K562 (cell line): ENCODE measurements around the gene CHST8. TPM values are rescaled to one million over a fixed set of nuclear protein-coding genes. Genes with fewer than 3 reads are reported as not detected.

ENCODE experiments used
- ATAC-seq: fragments of 200-7000 bp; cut with Tn5 transposase; 3 replicates; pipeline ENCODE4 v1.9.1; 2020; ENCODE audit warnings: moderate library complexity
- BruUV-seq: library from RNA; stranded (reverse); fragments of 400-500 nt; replicated peaks from 2 replicates; lab custom pipeline; 2021; lab: Mats Ljungman, UMichigan
- CTCF ChIA-PET: fragments of 300-600 bp; formaldehyde crosslinking; extraction: SDS; loops from one replicate; lab custom pipeline; 2021; ENCODE audit warnings: low intra/inter-chr PET ratio; lab: Yijun Ruan, JAX
- POLR2A ChIA-PET: fragments of 300-600, 350-650 bp; sonication (Branson Sonifier 250); formaldehyde crosslinking; extraction: SDS; loops from one replicate; lab custom pipeline; 2021; ENCODE audit warnings: antibody characterized with exemption, inconsistent platforms; lab: Yijun Ruan, JAX
- DNase-seq, 4 experiments: peaks; one replicate each; pipeline versions ENCODE4 v3.0.0 to v3.0.0-alpha.2; 2011 to 2018; ENCODE audit warnings: low spot score in 3 of 4, mixed read lengths in 3 of 4; ENCODE audit errors: extremely low read depth in 1 of 4
- FAIRE-seq: peaks from 2 replicates; lab custom pipeline; 2011; peaks lifted over from hg19 to GRCh38; lab: Jason Lieb, UNC
- H2AFZ ChIP-seq: 2 replicates; pipeline ENCODE4 v1.6.0; 2011; ENCODE audit warnings: low read depth, low read length, control low read depth, inconsistent platforms
- H3K27ac ChIP-seq: fragments of 200-600 bp; 3 replicates; pipeline ENCODE4 v1.8.0; 2011; ENCODE audit warnings: low read depth, mild to moderate bottlenecking, control low read depth, inconsistent platforms, low read length, moderate library complexity, mixed read lengths; ENCODE audit errors: extremely low read depth
- H3K27me3 ChIP-seq, 2 experiments: fragments of 300-600 bp in 1 of 2; 2 replicates in 1 of 2; 3 replicates in 1 of 2; pipeline versions ENCODE4 v1.6.0 to v1.8.0; 2011; ENCODE audit warnings: inconsistent platforms in 2 of 2, low read length in 2 of 2, mild to moderate bottlenecking in 1 of 2, mixed read lengths in 1 of 2, moderate library complexity in 1 of 2; ENCODE audit not compliant: control insufficient read depth in 2 of 2, insufficient read depth in 2 of 2
- H3K36me3 ChIP-seq: fragments of 300-600 bp; 3 replicates; pipeline ENCODE4 v1.8.0; 2011; ENCODE audit warnings: mild to moderate bottlenecking, low read length, inconsistent platforms; ENCODE audit not compliant: control insufficient read depth, insufficient read depth
- H3K4me1 ChIP-seq, 2 experiments: fragments of 200-600 bp in 1 of 2; replicated peaks in 1 of 2; 2 replicates in 1 of 2; 3 replicates in 1 of 2; pipeline versions ENCODE4 v1.5.1 to v1.8.0; 2011; ENCODE audit warnings: inconsistent platforms in 2 of 2, low read length in 2 of 2, mild to moderate bottlenecking in 1 of 2, mixed read lengths in 1 of 2, moderate library complexity in 1 of 2; ENCODE audit not compliant: control insufficient read depth in 2 of 2, insufficient read depth in 2 of 2
- H3K4me2 ChIP-seq: 2 replicates; pipeline ENCODE4 v1.6.1; 2011; ENCODE audit warnings: low read length, control low read depth, inconsistent platforms, mixed read lengths; ENCODE audit not compliant: insufficient read depth
- H3K4me3 ChIP-seq: fragments of 200-600 bp; sonication (generic), shearing (Covaris generic); 2 replicates; pipeline ENCODE4 v1.5.1; 2016; ENCODE audit warnings: control low read depth, inconsistent platforms
- H3K79me2 ChIP-seq: fragments of 200-600 bp; 3 replicates; pipeline ENCODE4 v1.8.0; 2011; ENCODE audit warnings: low read length, inconsistent platforms; ENCODE audit not compliant: control insufficient read depth, insufficient read depth
- H3K9ac ChIP-seq, 2 experiments: 2 replicates each; pipeline versions ENCODE4 v1.6.0 to v1.6.1; 2011; ENCODE audit warnings: low read depth in 2 of 2, low read length in 2 of 2, control low read depth in 1 of 2, inconsistent platforms in 1 of 2, mild to moderate bottlenecking in 1 of 2, mixed read lengths in 1 of 2; ENCODE audit not compliant: insufficient read depth in 1 of 2
- H3K9me1 ChIP-seq: one replicate; pipeline ENCODE4 v1.6.0; 2011; ENCODE audit warnings: inconsistent platforms, mild to moderate bottlenecking, low read length, moderate library complexity; ENCODE audit not compliant: control insufficient read depth, insufficient read depth
- H3K9me3 ChIP-seq: replicated peaks from 2 replicates; pipeline ENCODE4 v1.5.1; 2011; ENCODE audit warnings: low read depth, low read length, inconsistent platforms; ENCODE audit not compliant: control insufficient read depth, insufficient read depth
- H4K20me1 ChIP-seq: replicated peaks from 2 replicates; pipeline ENCODE4 v1.6.1; 2011; ENCODE audit warnings: low read length, inconsistent platforms, mixed read lengths; ENCODE audit not compliant: control insufficient read depth, insufficient read depth
- WGBS: fragments of 100-300 bp; shearing (Covaris generic); methylation state at CpG from one replicate; pipeline ENCODE4 v1.1.6; 2016; ENCODE audit warnings: low coverage, mixed read lengths; ENCODE audit not compliant: insufficient coverage; ENCODE audit errors: missing lambda C conversion rate; 5-methylcytosine and 5-hydroxymethylcytosine counted together
- in situ Hi-C: fragments of 300-500 bp; cut with MboI; formaldehyde crosslinking; loops from 4 replicates; pipeline ENCODE4 v1.15.0; 2018; ENCODE audit warnings: inconsistent platforms, mixed read lengths
- intact Hi-C: fragments of 100-400 bp; cut with micrococcal nuclease; formaldehyde crosslinking; loops from 2 replicates; pipeline ENCODE4 v1.14.2; 2022
- polyA plus RNA-seq, 8 experiments: library from polyadenylated mRNA; depleted of rRNA in 4 of 8; stranded (reverse) in 5 of 8; unstranded in 3 of 8; fragments of >200 nt; fragmentation: Nextera tagmentation in 2 of 8; fragmentation: Illumina TruSeq in 1 of 8; extraction: Ambion mirVana in 2 of 8; extraction: Trizol in 1 of 8; gene quantifications; 2 replicates each; pipeline versions ENCODE4 v1.2.1 to v1.2.3, GENCODE V29; 2011 to 2014; ENCODE audit warnings: inconsistent platforms in 1 of 8, missing spikeins in 1 of 8
- total RNA-seq, 7 experiments: library from RNA; depleted of rRNA in 6 of 7; stranded (reverse); fragments of >200 nt in 6 of 7; fragmentation: Illumina TruSeq in 2 of 7; extraction: Trizol in 2 of 7; gene quantifications; 2 replicates each; pipeline versions ENCODE4 v1.2.1 to v1.2.3, GENCODE V29; 2011 to 2021; ENCODE audit warnings: low replicate concordance in 1 of 7
- TF ChIP-seq, protein P1 (sequence below): fragments of 250-450 bp; sonication (Bioruptor Pico); IDR thresholded peaks from 2 replicates; pipeline ENCODE4 v1.9.0; 2021; ENCODE audit warnings: mild to moderate bottlenecking, inconsistent platforms
- TF ChIP-seq, protein P2 (sequence below): fragments of 450-650 bp; IDR thresholded peaks from 2 replicates; pipeline ENCODE4 v1.6.1; 2016; ENCODE audit warnings: mild to moderate bottlenecking, moderate library complexity

CHST8 gene
- total and polyA plus RNA-seq, 9 of the 15 experiments (the other 6 are each of a cell fraction or from before 2014, with no cell fraction given) = 0.11 TPM; not detected in 8

DNA sequence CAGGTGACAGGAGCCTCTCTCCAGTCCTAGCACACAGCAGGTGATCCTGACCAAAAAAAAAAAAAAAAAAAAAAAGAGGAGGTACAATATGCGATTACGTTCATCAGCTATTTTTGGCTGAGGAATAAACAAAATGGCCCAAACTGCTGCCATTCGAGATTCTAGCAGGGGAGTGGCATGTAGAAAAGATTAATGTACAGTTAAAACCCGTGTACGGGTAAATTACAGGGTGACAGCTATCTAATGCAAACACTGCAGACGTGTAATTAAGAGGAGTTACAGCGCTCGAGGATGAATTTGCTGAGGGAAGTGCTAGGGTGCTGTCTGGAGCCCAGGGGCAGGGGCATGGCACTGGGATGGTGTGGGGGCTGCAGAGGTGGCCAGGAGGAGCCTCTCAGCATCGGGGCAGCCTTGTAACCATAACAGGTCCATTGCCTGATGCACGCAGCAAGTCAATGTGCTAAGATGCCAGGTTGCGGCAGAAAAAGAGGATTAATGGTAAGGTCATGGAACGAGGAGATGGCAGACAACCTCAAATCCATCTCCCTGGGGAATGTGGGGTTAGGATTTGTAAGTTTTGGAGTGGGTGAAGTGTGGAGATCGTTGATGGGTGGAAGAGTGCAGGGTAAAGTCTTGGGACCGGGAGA, 17.4 kb downstream of the CHST8 start:
- H3K27ac ChIP-seq = no peak overlapping the region; the same call in 2 of the 3 replicates
- H3K4me3 ChIP-seq = no peak overlapping the region
- H3K36me3 ChIP-seq = no peaks in the 10 kb centered on the region
- no peaks in the 10 kb centered on the region for H3K9me3 ChIP-seq
- H3K79me2 ChIP-seq = no peaks in the 10 kb centered on the region
- intact Hi-C loops (no loop called here), in situ Hi-C loops (no loop called here)
- FAIRE-seq (no peak), ATAC-seq (no peak), DNase-seq (no peak)
- no peaks in the 10 kb centered on the region for H3K4me1 ChIP-seq
- H2AFZ ChIP-seq = no peak overlapping the region
- H4K20me1 ChIP-seq = 0 out of 2 replicates have a peak, but pooled peaks cover 5% of the 10 kb centered on the region
- H3K27me3 ChIP-seq = peaks cover 18 to 45% of the 10 kb centered on the region in 2 experiments; a peak in 3 of 5 replicates
- no peak overlapping the region for H3K9ac ChIP-seq
- CTCF ChIA-PET = no interaction called here
- WGBS = 2% methylated on average over 12 of the region's 14 CpGs
- no peak overlapping the region for H3K4me2 ChIP-seq
- no peaks in the 10 kb centered on the region for H3K9me1 ChIP-seq
- BruUV-seq = no TSS peak
- POLR2A ChIA-PET = no interaction called here
- TF ChIP-seq, protein P1, sequence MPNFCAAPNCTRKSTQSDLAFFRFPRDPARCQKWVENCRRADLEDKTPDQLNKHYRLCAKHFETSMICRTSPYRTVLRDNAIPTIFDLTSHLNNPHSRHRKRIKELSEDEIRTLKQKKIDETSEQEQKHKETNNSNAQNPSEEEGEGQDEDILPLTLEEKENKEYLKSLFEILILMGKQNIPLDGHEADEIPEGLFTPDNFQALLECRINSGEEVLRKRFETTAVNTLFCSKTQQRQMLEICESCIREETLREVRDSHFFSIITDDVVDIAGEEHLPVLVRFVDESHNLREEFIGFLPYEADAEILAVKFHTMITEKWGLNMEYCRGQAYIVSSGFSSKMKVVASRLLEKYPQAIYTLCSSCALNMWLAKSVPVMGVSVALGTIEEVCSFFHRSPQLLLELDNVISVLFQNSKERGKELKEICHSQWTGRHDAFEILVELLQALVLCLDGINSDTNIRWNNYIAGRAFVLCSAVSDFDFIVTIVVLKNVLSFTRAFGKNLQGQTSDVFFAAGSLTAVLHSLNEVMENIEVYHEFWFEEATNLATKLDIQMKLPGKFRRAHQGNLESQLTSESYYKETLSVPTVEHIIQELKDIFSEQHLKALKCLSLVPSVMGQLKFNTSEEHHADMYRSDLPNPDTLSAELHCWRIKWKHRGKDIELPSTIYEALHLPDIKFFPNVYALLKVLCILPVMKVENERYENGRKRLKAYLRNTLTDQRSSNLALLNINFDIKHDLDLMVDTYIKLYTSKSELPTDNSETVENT (CRISPR knock-in tag) = no peak
- TF ChIP-seq, protein P2, sequence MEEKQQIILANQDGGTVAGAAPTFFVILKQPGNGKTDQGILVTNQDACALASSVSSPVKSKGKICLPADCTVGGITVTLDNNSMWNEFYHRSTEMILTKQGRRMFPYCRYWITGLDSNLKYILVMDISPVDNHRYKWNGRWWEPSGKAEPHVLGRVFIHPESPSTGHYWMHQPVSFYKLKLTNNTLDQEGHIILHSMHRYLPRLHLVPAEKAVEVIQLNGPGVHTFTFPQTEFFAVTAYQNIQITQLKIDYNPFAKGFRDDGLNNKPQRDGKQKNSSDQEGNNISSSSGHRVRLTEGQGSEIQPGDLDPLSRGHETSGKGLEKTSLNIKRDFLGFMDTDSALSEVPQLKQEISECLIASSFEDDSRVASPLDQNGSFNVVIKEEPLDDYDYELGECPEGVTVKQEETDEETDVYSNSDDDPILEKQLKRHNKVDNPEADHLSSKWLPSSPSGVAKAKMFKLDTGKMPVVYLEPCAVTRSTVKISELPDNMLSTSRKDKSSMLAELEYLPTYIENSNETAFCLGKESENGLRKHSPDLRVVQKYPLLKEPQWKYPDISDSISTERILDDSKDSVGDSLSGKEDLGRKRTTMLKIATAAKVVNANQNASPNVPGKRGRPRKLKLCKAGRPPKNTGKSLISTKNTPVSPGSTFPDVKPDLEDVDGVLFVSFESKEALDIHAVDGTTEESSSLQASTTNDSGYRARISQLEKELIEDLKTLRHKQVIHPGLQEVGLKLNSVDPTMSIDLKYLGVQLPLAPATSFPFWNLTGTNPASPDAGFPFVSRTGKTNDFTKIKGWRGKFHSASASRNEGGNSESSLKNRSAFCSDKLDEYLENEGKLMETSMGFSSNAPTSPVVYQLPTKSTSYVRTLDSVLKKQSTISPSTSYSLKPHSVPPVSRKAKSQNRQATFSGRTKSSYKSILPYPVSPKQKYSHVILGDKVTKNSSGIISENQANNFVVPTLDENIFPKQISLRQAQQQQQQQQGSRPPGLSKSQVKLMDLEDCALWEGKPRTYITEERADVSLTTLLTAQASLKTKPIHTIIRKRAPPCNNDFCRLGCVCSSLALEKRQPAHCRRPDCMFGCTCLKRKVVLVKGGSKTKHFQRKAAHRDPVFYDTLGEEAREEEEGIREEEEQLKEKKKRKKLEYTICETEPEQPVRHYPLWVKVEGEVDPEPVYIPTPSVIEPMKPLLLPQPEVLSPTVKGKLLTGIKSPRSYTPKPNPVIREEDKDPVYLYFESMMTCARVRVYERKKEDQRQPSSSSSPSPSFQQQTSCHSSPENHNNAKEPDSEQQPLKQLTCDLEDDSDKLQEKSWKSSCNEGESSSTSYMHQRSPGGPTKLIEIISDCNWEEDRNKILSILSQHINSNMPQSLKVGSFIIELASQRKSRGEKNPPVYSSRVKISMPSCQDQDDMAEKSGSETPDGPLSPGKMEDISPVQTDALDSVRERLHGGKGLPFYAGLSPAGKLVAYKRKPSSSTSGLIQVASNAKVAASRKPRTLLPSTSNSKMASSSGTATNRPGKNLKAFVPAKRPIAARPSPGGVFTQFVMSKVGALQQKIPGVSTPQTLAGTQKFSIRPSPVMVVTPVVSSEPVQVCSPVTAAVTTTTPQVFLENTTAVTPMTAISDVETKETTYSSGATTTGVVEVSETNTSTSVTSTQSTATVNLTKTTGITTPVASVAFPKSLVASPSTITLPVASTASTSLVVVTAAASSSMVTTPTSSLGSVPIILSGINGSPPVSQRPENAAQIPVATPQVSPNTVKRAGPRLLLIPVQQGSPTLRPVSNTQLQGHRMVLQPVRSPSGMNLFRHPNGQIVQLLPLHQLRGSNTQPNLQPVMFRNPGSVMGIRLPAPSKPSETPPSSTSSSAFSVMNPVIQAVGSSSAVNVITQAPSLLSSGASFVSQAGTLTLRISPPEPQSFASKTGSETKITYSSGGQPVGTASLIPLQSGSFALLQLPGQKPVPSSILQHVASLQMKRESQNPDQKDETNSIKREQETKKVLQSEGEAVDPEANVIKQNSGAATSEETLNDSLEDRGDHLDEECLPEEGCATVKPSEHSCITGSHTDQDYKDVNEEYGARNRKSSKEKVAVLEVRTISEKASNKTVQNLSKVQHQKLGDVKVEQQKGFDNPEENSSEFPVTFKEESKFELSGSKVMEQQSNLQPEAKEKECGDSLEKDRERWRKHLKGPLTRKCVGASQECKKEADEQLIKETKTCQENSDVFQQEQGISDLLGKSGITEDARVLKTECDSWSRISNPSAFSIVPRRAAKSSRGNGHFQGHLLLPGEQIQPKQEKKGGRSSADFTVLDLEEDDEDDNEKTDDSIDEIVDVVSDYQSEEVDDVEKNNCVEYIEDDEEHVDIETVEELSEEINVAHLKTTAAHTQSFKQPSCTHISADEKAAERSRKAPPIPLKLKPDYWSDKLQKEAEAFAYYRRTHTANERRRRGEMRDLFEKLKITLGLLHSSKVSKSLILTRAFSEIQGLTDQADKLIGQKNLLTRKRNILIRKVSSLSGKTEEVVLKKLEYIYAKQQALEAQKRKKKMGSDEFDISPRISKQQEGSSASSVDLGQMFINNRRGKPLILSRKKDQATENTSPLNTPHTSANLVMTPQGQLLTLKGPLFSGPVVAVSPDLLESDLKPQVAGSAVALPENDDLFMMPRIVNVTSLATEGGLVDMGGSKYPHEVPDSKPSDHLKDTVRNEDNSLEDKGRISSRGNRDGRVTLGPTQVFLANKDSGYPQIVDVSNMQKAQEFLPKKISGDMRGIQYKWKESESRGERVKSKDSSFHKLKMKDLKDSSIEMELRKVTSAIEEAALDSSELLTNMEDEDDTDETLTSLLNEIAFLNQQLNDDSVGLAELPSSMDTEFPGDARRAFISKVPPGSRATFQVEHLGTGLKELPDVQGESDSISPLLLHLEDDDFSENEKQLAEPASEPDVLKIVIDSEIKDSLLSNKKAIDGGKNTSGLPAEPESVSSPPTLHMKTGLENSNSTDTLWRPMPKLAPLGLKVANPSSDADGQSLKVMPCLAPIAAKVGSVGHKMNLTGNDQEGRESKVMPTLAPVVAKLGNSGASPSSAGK = no peak
